Measurements from ENCODE around the gene SIRPB1. TPM values are rescaled to one million over a fixed set of nuclear protein-coding genes. Genes with fewer than 3 reads are reported as not detected.

The SIRPB1 gene
- total RNA-seq, 1 experiment from 2014 or later = not detected

- H3K27ac Mint-ChIP-seq = no peak overlapping the region
- DNase-seq (ENCODE audit: low spot score) (no peak), ATAC-seq (no peak)
- H3K36me3 Mint-ChIP-seq = peaks cover 12% of the 10 kb centered on the region
- H3K9me3 Mint-ChIP-seq = peaks cover 42% of the 10 kb centered on the region
- peaks cover 11% of the 10 kb centered on the region for H3K27me3 Mint-ChIP-seq (ENCODE audit: low read depth)
- TF ChIP-seq SMAD4 (CRISPR knock-in tag; IDR thresholded peaks at IDR 0.05) (no peak), SOX15 (CRISPR knock-in tag; IDR thresholded peaks at IDR 0.05) (no peak), USF1 (CRISPR knock-in tag; IDR thresholded peaks at IDR 0.05) (no peak), FOXP4 (CRISPR knock-in tag; IDR thresholded peaks at IDR 0.05) (no peak), AR (CRISPR knock-in tag; IDR thresholded peaks at IDR 0.05) (no peak), USF2 (CRISPR knock-in tag; IDR thresholded peaks at IDR 0.05) (no peak), RELA (CRISPR knock-in tag; IDR thresholded peaks at IDR 0.05; ENCODE audit: borderline replicate concordance) (no peak), JUN (CRISPR knock-in tag; IDR thresholded peaks at IDR 0.05) (no peak), NFYB (CRISPR knock-in tag; conservative IDR thresholded peaks at IDR 0.05; ENCODE audit: low read depth) (no peak), E2F1 (CRISPR knock-in tag; IDR thresholded peaks at IDR 0.05) (no peak), ETV6 (CRISPR knock-in tag; IDR thresholded peaks at IDR 0.05) (no peak), CREB1 (CRISPR knock-in tag; IDR thresholded peaks at IDR 0.05) (no peak), SP1 (CRISPR knock-in tag; conservative IDR thresholded peaks at IDR 0.05) (no peak), ZNF416 (CRISPR knock-in tag; IDR thresholded peaks at IDR 0.05) (no peak), ELF4 (CRISPR knock-in tag; IDR thresholded peaks at IDR 0.05; ENCODE audit: low read depth) (no peak), KAT7 (CRISPR knock-in tag; IDR thresholded peaks at IDR 0.05; ENCODE audit: borderline replicate concordance) (no peak), GRHL2 (CRISPR knock-in tag; IDR thresholded peaks at IDR 0.05; ENCODE audit: insufficient replicate concordance, severe bottlenecking) (no peak), E2F4 (CRISPR knock-in tag; IDR thresholded peaks at IDR 0.05; ENCODE audit: borderline replicate concordance, low read depth) (no peak), FOXJ3 (CRISPR knock-in tag; IDR thresholded peaks at IDR 0.05; ENCODE audit: borderline replicate concordance) (no peak)
- ChIA-PET CTCF (no interaction called here), POLR2A (no interaction called here)
- H3K4me1 Mint-ChIP-seq = peaks cover 11% of the 10 kb centered on the region
- no peak overlapping the region for H3K4me3 Mint-ChIP-seq
Measured at GRCh38 chr20:1669304-1669703, 49.5 kb upstream of the SIRPB1 start.

Measured in WTC11 (cell line).